Measurements from ENCODE around the gene RAB11FIP2. TPM values are rescaled to one million over a fixed set of nuclear protein-coding genes. Genes with fewer than 3 reads are reported as not detected.

RAB11FIP2 gene
- total and polyA plus RNA-seq, 2 of the 8 experiments (the other 6 are each of a cell fraction or from before 2014, with no cell fraction given): 3.1 to 12.7 TPM

GRCh38 chr10:118092209-118092608 lies 45.5 kb upstream of the RAB11FIP2 start (continued):
- TF ChIP-seq RAD21 (IDR thresholded peaks at IDR 0.05 in 1 of 2, conservative IDR thresholded peaks at IDR 0.05 in 1 of 2; ENCODE audit: low read depth in 2 of 2, low read length in 2 of 2): no peak
